H9 (cell line): ENCODE measurements around the gene CUBN. TPM values are rescaled to one million over a fixed set of nuclear protein-coding genes. Genes with fewer than 3 reads are reported as not detected.
A peak's percentile ranks its signal among the peaks of the same experiment; 100 is the strongest.

Experiments
- DNase-seq: peaks from one replicate; pipeline ENCODE4 v3.0.0-alpha.2; 2017
- H2AFZ ChIP-seq: one replicate; pipeline ENCODE4 v1.6.1; 2013; ENCODE audit warnings: mild to moderate bottlenecking, low read length, control low read depth, moderate library complexity
- H2AK5ac ChIP-seq: 2 replicates; pipeline ENCODE4 v1.6.1; 2013; ENCODE audit warnings: low read length, control low read depth, mixed read lengths; ENCODE audit not compliant: insufficient read length
- H2BK120ac ChIP-seq: one replicate; pipeline ENCODE4 v1.6.1; 2013; ENCODE audit warnings: low read depth, mild to moderate bottlenecking, low read length, control low read depth, inconsistent platforms; ENCODE audit not compliant: poor library complexity, severe bottlenecking
- H2BK12ac ChIP-seq: 2 replicates; pipeline ENCODE4 v1.6.1; 2013; ENCODE audit warnings: low read length, control low read depth, mixed read lengths, low read depth; ENCODE audit not compliant: insufficient read length
- H2BK15ac ChIP-seq: 2 replicates; pipeline ENCODE4 v1.6.1; 2013; ENCODE audit warnings: low read depth, low read length, control low read depth
- H2BK20ac ChIP-seq: one replicate; pipeline ENCODE4 v1.6.1; 2013; ENCODE audit warnings: low read depth, mild to moderate bottlenecking, low read length, control low read depth, inconsistent platforms; ENCODE audit not compliant: poor library complexity, severe bottlenecking
- H2BK5ac ChIP-seq: 2 replicates; pipeline ENCODE4 v1.6.1; 2013; ENCODE audit warnings: low read length, control low read depth, mixed read lengths; ENCODE audit not compliant: insufficient read length
- H3K14ac ChIP-seq: 2 replicates; pipeline ENCODE4 v1.6.1; 2013; ENCODE audit warnings: low read length, control low read depth; ENCODE audit not compliant: insufficient read depth
- H3K18ac ChIP-seq: 2 replicates; pipeline ENCODE4 v1.6.1; 2013; ENCODE audit warnings: low read depth, mild to moderate bottlenecking, mixed read lengths, low read length, control low read depth; ENCODE audit not compliant: insufficient read length
- H3K23ac ChIP-seq: 2 replicates; pipeline ENCODE4 v1.6.1; 2013; ENCODE audit warnings: low read length, control low read depth, mixed read lengths, low read depth; ENCODE audit not compliant: insufficient read length
- H3K23me2 ChIP-seq: 2 replicates; pipeline ENCODE4 v1.6.1; 2013; ENCODE audit warnings: low read depth, mild to moderate bottlenecking, mixed read lengths, low read length, control low read depth; ENCODE audit not compliant: insufficient read length, poor library complexity, severe bottlenecking
- H3K27ac ChIP-seq: 2 replicates; pipeline ENCODE4 v1.5.1; 2013; ENCODE audit warnings: low read length, control low read depth, mixed read lengths, low read depth; ENCODE audit not compliant: insufficient read length
- H3K27me3 ChIP-seq: 2 replicates; pipeline ENCODE4 v1.6.1; 2013; ENCODE audit warnings: low read length, control low read depth, inconsistent platforms; ENCODE audit not compliant: insufficient read depth
- H3K4ac ChIP-seq: 2 replicates; pipeline ENCODE4 v1.6.1; 2013; ENCODE audit warnings: low read depth, mild to moderate bottlenecking, control low read depth, inconsistent platforms, low read length, moderate library complexity
- H3K4me1 ChIP-seq: 2 replicates; pipeline ENCODE4 v1.6.1; 2013; ENCODE audit warnings: low read length, control low read depth, inconsistent platforms; ENCODE audit not compliant: insufficient read depth
- H3K4me2 ChIP-seq: 2 replicates; pipeline ENCODE4 v1.6.1; 2013; ENCODE audit warnings: low read length, control low read depth, mixed read lengths; ENCODE audit not compliant: insufficient read length, insufficient read depth
- H3K56ac ChIP-seq: 2 replicates; pipeline ENCODE4 v1.6.1; 2013; ENCODE audit warnings: low read depth, mild to moderate bottlenecking, mixed read lengths, low read length, control low read depth; ENCODE audit not compliant: insufficient read length
- H3K79me1 ChIP-seq: 2 replicates; pipeline ENCODE4 v1.6.1; 2013; ENCODE audit warnings: low read depth, mild to moderate bottlenecking, moderate library complexity, low read length, control low read depth, inconsistent platforms; ENCODE audit not compliant: insufficient read depth, poor library complexity, severe bottlenecking
- H3K79me2 ChIP-seq: 2 replicates; pipeline ENCODE4 v1.6.1; 2013; ENCODE audit warnings: low read length, control low read depth, inconsistent platforms; ENCODE audit not compliant: insufficient read depth
- H3K9ac ChIP-seq: 2 replicates; pipeline ENCODE4 v1.6.1; 2013; ENCODE audit warnings: low read length, control low read depth, mixed read lengths; ENCODE audit not compliant: insufficient read length; ENCODE audit errors: extremely low read depth
- H3K9me3 ChIP-seq: one replicate; pipeline ENCODE4 v1.6.1; 2013; ENCODE audit warnings: low read depth, low read length, inconsistent platforms; ENCODE audit not compliant: control insufficient read depth
- H3T11ph ChIP-seq: one replicate; pipeline ENCODE4 v1.6.1; 2013; ENCODE audit warnings: mild to moderate bottlenecking, low read length, control low read depth, inconsistent platforms
- H4K20me1 ChIP-seq: one replicate; pipeline ENCODE4 v1.6.1; 2013; ENCODE audit not compliant: control insufficient read depth, insufficient read length, insufficient read depth
- H4K5ac ChIP-seq: 2 replicates; pipeline ENCODE4 v1.6.1; 2013; ENCODE audit warnings: low read depth, mild to moderate bottlenecking, mixed read lengths, low read length, control low read depth; ENCODE audit not compliant: insufficient read length
- H4K8ac ChIP-seq: replicated peaks from 2 replicates; pipeline ENCODE4 v1.6.1; 2013; ENCODE audit warnings: low read length, control low read depth, mixed read lengths, low read depth; ENCODE audit not compliant: insufficient read length
- H4K91ac ChIP-seq: 2 replicates; pipeline ENCODE4 v1.6.1; 2013; ENCODE audit warnings: low read depth, mild to moderate bottlenecking, moderate library complexity, mixed read lengths, low read length, control low read depth; ENCODE audit not compliant: insufficient read length
- H3K27ac Mint-ChIP-seq, 3 experiments: 2 replicates in 2 of 3; 3 replicates in 1 of 3; pipeline ENCODE4 v1.8.0; 2020 to 2021; ENCODE audit warnings: mixed read lengths in 3 of 3, mild to moderate bottlenecking in 1 of 3, moderate library complexity in 1 of 3
- H3K27me3 Mint-ChIP-seq: 2 replicates; pipeline ENCODE4 v1.8.0; 2021; ENCODE audit warnings: low read depth, mild to moderate bottlenecking, moderate library complexity, mixed read lengths
- H3K36me3 Mint-ChIP-seq, 3 experiments: 2 replicates in 2 of 3; 3 replicates in 1 of 3; pipeline ENCODE4 v1.8.0; 2020 to 2021; ENCODE audit warnings: low read depth in 3 of 3, mixed read lengths in 3 of 3; ENCODE audit not compliant: insufficient read depth in 1 of 3
- H3K4me1 Mint-ChIP-seq, 2 experiments: 2 replicates each; pipeline ENCODE4 v1.8.0; 2020; ENCODE audit warnings: mixed read lengths in 2 of 2
- H3K4me3 Mint-ChIP-seq, 2 experiments: 2 replicates in 1 of 2; 3 replicates in 1 of 2; pipeline ENCODE4 v1.8.0; 2020 to 2021; ENCODE audit warnings: mild to moderate bottlenecking in 2 of 2, mixed read lengths in 2 of 2, moderate library complexity in 1 of 2
- H3K9me3 Mint-ChIP-seq, 2 experiments: 2 replicates in 1 of 2; 3 replicates in 1 of 2; pipeline ENCODE4 v1.8.0; 2020; ENCODE audit warnings: mild to moderate bottlenecking in 2 of 2, mixed read lengths in 2 of 2, moderate library complexity in 1 of 2
- WGBS: extraction: QIAGEN DNeasy Blood & Tissue Kit; methylation state at CpG from one replicate; pipeline ENCODE4 v1.1.7; 2013; ENCODE audit warnings: missing lambda C conversion rate, low lambda C conversion rate, mixed read lengths; ENCODE audit not compliant: insufficient read length; ENCODE audit errors: extremely low coverage; 5-methylcytosine and 5-hydroxymethylcytosine counted together
- total RNA-seq: library from RNA; stranded (reverse); gene quantifications from 2 replicates; pipeline ENCODE4 v1.2.1, GENCODE V29; 2021
- TF ChIP-seq, protein P1 (sequence below): fragments of 200-600 bp; sonication (generic); conservative IDR thresholded peaks from 3 replicates; pipeline ENCODE4 v1.8.0; 2021; ENCODE audit warnings: antibody characterized with exemption, mild to moderate bottlenecking

CUBN gene
- total RNA-seq, 1 experiment from 2014 or later, result 0.26 TPM

DNA sequence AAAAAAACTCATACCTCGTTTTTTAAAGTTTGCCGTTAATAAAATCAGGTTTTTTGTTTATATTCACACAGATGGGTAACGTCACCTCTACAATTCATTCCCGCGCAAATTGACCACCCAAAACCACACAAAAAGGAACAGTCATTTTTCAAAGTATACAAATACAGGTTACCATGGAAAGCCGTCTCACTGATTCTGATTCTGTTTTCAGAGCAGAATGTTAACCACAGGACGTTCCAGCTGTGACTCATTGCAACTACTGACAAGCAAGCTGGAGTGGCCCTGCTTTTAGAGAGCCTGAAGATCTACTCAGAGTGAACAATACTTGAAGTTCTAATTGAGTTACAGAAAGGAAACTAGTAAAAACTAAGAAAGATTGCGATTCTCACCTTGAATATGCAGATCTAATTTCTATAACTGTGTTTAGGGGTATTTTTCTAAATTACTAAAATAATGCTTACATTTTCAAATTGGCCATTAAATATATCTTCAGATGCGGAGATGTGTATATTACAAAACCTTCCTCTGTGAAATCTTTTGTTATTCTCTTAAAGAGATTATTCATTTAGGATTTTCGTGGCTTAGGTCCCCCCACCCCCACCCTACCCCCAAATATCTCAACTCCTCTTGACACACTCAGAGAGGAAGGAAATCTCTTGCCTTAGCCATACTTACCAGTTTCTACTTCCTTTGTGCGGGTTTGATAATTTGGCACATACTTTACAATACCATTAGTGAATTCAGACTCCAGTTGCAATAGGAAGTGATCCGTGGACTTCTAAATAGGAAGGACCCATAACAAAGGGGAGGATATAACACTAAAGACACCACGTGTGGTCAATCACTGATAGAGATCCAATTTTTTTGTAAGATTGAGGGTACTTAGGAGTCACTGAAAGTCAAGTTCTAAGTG lies 106.0 kb downstream of the CUBN start:
- H2BK15ac ChIP-seq, result no peak overlapping the region
- H3K9me3 Mint-ChIP-seq, result peaks cover 4 to 6% of the 10 kb centered on the region in 2 experiments
- peaks cover 2% of the 10 kb centered on the region; the same call in 1 of the 2 replicates for H3K27me3 Mint-ChIP-seq
- H3K27ac ChIP-seq, result no peak overlapping the region
- H3T11ph ChIP-seq, result no peak overlapping the region
- WGBS, result no CpG with 5 or more reads among the region's 13 CpGs
- H4K20me1 ChIP-seq, result no peaks in the 10 kb centered on the region
- no peak overlapping the region for H2BK12ac ChIP-seq
- H4K91ac ChIP-seq, result no peak overlapping the region
- TF ChIP-seq, protein P1, sequence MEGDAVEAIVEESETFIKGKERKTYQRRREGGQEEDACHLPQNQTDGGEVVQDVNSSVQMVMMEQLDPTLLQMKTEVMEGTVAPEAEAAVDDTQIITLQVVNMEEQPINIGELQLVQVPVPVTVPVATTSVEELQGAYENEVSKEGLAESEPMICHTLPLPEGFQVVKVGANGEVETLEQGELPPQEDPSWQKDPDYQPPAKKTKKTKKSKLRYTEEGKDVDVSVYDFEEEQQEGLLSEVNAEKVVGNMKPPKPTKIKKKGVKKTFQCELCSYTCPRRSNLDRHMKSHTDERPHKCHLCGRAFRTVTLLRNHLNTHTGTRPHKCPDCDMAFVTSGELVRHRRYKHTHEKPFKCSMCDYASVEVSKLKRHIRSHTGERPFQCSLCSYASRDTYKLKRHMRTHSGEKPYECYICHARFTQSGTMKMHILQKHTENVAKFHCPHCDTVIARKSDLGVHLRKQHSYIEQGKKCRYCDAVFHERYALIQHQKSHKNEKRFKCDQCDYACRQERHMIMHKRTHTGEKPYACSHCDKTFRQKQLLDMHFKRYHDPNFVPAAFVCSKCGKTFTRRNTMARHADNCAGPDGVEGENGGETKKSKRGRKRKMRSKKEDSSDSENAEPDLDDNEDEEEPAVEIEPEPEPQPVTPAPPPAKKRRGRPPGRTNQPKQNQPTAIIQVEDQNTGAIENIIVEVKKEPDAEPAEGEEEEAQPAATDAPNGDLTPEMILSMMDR, result no peak
- no peak overlapping the region for H3K23ac ChIP-seq
- no peak overlapping the region for H3K56ac ChIP-seq
- H3K27ac Mint-ChIP-seq, result peak overlapping the region; percentile 5 to 76 (median 69); a peak in 4 of 7 replicates
- H3K4me1 ChIP-seq, result no peaks in the 10 kb centered on the region; the same call in 1 of the 2 replicates
- DNase-seq, result peak; percentile 37
- peak overlapping the region in 1 of 2 experiments; percentile 8; a peak in 2 of 5 replicates for H3K4me3 Mint-ChIP-seq
- no peak overlapping the region for H3K9ac ChIP-seq
- no peaks in the 10 kb centered on the region for H3K79me2 ChIP-seq
- no peaks in the 10 kb centered on the region for H3K9me3 ChIP-seq
- H2AFZ ChIP-seq, result no peak overlapping the region
- H3K23me2 ChIP-seq, result no peaks in the 10 kb centered on the region
- H3K14ac ChIP-seq, result peak overlapping the region; percentile 73; the same call in 1 of the 2 replicates
- H3K4ac ChIP-seq, result no peak overlapping the region
- H3K18ac ChIP-seq, result no peak overlapping the region
- H3K27me3 ChIP-seq, result no peaks in the 10 kb centered on the region
- no peak overlapping the region for H2BK5ac ChIP-seq
- no peak overlapping the region for H2AK5ac ChIP-seq
- no peak overlapping the region for H2BK20ac ChIP-seq
- H3K36me3 Mint-ChIP-seq, result peaks cover 6 to 12% (median 6%) of the 10 kb centered on the region in 3 experiments; a peak in 6 of 7 replicates
- H4K5ac ChIP-seq, result no peak overlapping the region
- H3K4me2 ChIP-seq, result no peak overlapping the region
- H2BK120ac ChIP-seq, result no peak overlapping the region
- H4K8ac ChIP-seq, result no peak overlapping the region
- no peaks in the 10 kb centered on the region for H3K79me1 ChIP-seq
- peaks cover 41 to 48% of the 10 kb centered on the region in 2 experiments for H3K4me1 Mint-ChIP-seq
